Hepatocyte (in vitro differentiated cells): ENCODE data around the gene EWSR1. TPM values are rescaled to one million over a fixed set of nuclear protein-coding genes. Genes with fewer than 3 reads are reported as not detected.

Experiments used
- DNase-seq: peaks from one replicate; pipeline ENCODE4 v3.0.0-alpha.2; 2016; ENCODE audit warnings: low spot score
- H2AFZ ChIP-seq: fragments of 200-600 bp; sonication (generic); 2 replicates; pipeline ENCODE4 v1.6.0; 2016; ENCODE audit warnings: antibody characterized with exemption, mild to moderate bottlenecking
- H3K27ac ChIP-seq: fragments of 200-600 bp; sonication (generic); 2 replicates; pipeline ENCODE4 v1.5.1; 2016; ENCODE audit warnings: mild to moderate bottlenecking
- H3K27me3 ChIP-seq: fragments of 200-600 bp; sonication (generic); 2 replicates; pipeline ENCODE4 v1.6.1; 2016
- H3K36me3 ChIP-seq: fragments of 200-600 bp; sonication (generic); replicated peaks from 2 replicates; pipeline ENCODE4 v1.5.1; 2016; ENCODE audit warnings: low read depth; ENCODE audit not compliant: insufficient read depth
- H3K4me1 ChIP-seq: fragments of 200-600 bp; sonication (generic); 2 replicates; pipeline ENCODE4 v1.5.1; 2016; ENCODE audit warnings: mild to moderate bottlenecking, moderate library complexity; ENCODE audit not compliant: insufficient read depth
- H3K4me2 ChIP-seq: fragments of 200-600 bp; sonication (generic); 2 replicates; pipeline ENCODE4 v1.6.0; 2016
- H3K4me3 ChIP-seq: fragments of 200-600 bp; sonication (generic); 2 replicates; pipeline ENCODE4 v1.5.1; 2016; ENCODE audit warnings: mild to moderate bottlenecking
- H3K79me2 ChIP-seq: fragments of 200-600 bp; sonication (generic); 2 replicates; pipeline ENCODE4 v1.6.0; 2017; ENCODE audit warnings: mild to moderate bottlenecking
- H3K9me2 ChIP-seq: fragments of 200-600 bp; sonication (generic); replicated peaks from 2 replicates; pipeline ENCODE4 v1.6.0; 2017; ENCODE audit warnings: mild to moderate bottlenecking; ENCODE audit not compliant: insufficient read depth
- H3K9me3 ChIP-seq: fragments of 200-600 bp; sonication (generic); 2 replicates; pipeline ENCODE4 v1.5.1; 2016; ENCODE audit warnings: low read depth, mild to moderate bottlenecking
- H4K20me1 ChIP-seq: fragments of 200-600 bp; sonication (generic); 2 replicates; pipeline ENCODE4 v1.6.0; 2016; ENCODE audit warnings: mild to moderate bottlenecking; ENCODE audit not compliant: insufficient read depth, poor library complexity, severe bottlenecking
- CTCF ChIP-seq: fragments of 200-600 bp; sonication (generic); IDR thresholded peaks from 2 replicates; pipeline ENCODE4 v1.5.1; 2016; ENCODE audit warnings: antibody characterized with exemption, mild to moderate bottlenecking; ENCODE audit not compliant: poor library complexity
- EZH2 ChIP-seq: fragments of 200-600 bp; sonication (generic); IDR thresholded peaks from 2 replicates; pipeline ENCODE4 v1.6.1; 2016; ENCODE audit warnings: antibody characterized with exemption, mild to moderate bottlenecking, borderline replicate concordance
- EZH2phosphoT487 ChIP-seq: fragments of 200-600 bp; sonication (generic); IDR thresholded peaks from one replicate; pipeline ENCODE4 v1.6.1; 2018; ENCODE audit warnings: antibody characterized with exemption, mild to moderate bottlenecking, low read depth, moderate library complexity; ENCODE audit not compliant: unreplicated experiment, severe bottlenecking
- WGBS: methylation state at CpG from one replicate; pipeline ENCODE4 v1.1.6; 2016; ENCODE audit warnings: low lambda C conversion rate; ENCODE audit errors: missing lambda C conversion rate; 5-methylcytosine and 5-hydroxymethylcytosine counted together
- polyA plus RNA-seq: library from polyadenylated mRNA; unstranded; fragments of >200 nt; fragmentation: Nextera tagmentation; extraction: Ambion mirVana; gene quantifications from 2 replicates; pipeline ENCODE4 v1.2.1, GENCODE V29; 2016
- total RNA-seq: library from RNA; depleted of rRNA; stranded (reverse); fragments of >200 nt; gene quantifications from 2 replicates; pipeline ENCODE4 v1.2.3, GENCODE V29; 2014

Gene EWSR1
- total and polyA plus RNA-seq, 2 experiments from 2014 or later: 161 to 269 TPM

DNA sequence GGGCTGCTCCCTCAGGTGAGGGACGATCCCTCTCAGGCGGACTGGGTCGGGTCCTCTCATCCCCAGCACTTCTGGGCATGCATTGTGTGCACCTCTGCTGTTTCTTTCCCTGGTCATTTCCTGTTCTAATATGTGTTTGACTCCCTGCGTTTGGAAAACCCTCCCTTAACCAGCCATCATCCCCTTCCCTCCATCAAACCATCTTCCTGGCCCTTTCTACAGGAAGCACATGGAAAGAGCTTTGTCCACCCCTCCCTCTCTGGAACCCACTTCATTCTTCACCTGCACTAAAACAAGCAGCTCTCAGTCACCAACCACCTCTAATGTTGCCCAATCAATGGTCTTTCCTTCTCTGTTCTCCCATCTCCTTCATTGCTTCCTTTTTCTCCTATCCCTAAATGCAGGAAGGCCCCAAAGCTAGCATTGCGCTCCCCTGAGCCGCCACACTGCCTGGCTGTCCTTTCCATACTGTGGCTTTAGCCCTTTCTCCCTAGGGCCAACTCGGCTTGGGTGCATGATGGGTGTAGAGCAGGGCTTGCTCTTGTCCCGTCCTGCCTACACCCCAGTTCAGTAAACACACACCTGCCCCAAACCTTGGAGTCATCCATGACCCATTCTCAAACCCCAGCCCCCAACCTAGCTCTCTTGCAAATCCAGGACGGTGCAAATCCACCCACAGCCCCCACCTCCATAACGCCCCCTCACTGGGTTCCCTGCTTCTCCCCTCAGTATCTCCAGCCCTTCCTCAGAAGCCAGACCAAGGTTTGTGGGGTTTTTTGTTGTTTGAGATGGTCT, 32.9 kb downstream of the EWSR1 start:
- no peaks in the 10 kb centered on the region for H3K9me2 ChIP-seq
- H3K4me1 ChIP-seq: no peaks in the 10 kb centered on the region
- H3K9me3 ChIP-seq: no peaks in the 10 kb centered on the region
- H3K4me3 ChIP-seq: no peak overlapping the region
- TF ChIP-seq EZH2phosphoT487 (no peak), CTCF (no peak), EZH2 (no peak)
- H3K27ac ChIP-seq: no peak overlapping the region
- peaks cover 15% of the 10 kb centered on the region for H3K36me3 ChIP-seq
- WGBS: 88% methylated on average over 10 of the region's 10 CpGs
- no peak overlapping the region for H2AFZ ChIP-seq
- no peak for DNase-seq
- H3K4me2 ChIP-seq: no peak overlapping the region
- peaks cover 3% of the 10 kb centered on the region for H3K79me2 ChIP-seq
- peaks cover 16% of the 10 kb centered on the region for H4K20me1 ChIP-seq
- H3K27me3 ChIP-seq: no peaks in the 10 kb centered on the region

- no peak for TF ChIP-seq EZH2
- no peak for TF ChIP-seq EZH2phosphoT487
- no peak for TF ChIP-seq CTCF
- H3K4me1 ChIP-seq: no peaks in the 10 kb centered on the region
- H4K20me1 ChIP-seq: peaks cover 13% of the 10 kb centered on the region
- H3K79me2 ChIP-seq: no peaks in the 10 kb centered on the region
- no peak overlapping the region for H2AFZ ChIP-seq
- no peaks in the 10 kb centered on the region for H3K27me3 ChIP-seq
- peaks cover 8% of the 10 kb centered on the region for H3K36me3 ChIP-seq
- H3K27ac ChIP-seq: no peak overlapping the region
- DNase-seq: no peak
- no peak overlapping the region for H3K4me2 ChIP-seq
- H3K4me3 ChIP-seq: no peak overlapping the region
- WGBS: 91% methylated on average over 17 of the region's 17 CpGs
- H3K9me3 ChIP-seq: no peaks in the 10 kb centered on the region
- no peaks in the 10 kb centered on the region for H3K9me2 ChIP-seq
Observed at GRCh38 chr22:29301716-29302401, 33.8 kb downstream of the EWSR1 start.

DNA sequence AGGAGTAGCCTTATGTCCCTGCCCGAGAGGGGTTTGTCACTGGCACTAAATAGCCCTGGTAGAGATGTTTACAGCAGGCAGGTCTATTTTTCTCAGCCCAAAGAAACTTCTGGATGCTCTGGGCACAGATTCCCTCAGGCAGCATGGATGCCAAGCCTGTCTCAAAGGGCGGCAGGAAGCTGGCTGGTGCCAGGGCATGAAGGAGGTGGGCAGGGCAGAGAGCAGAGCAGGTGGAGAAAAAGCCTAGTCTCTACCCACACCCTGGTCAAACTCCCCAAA, 34.3 kb downstream of the EWSR1 start:
- Histone ChIP-seq H3K36me3 (peaks cover 3% of the 10 kb centered on the region), H3K27me3 (no peaks in the 10 kb centered on the region), H4K20me1 (peaks cover 9% of the 10 kb centered on the region), H3K4me3 (no peak overlapping the region), H3K79me2 (peaks cover 3% of the 10 kb centered on the region), H3K4me2 (no peak overlapping the region), H2AFZ (no peak overlapping the region), H3K9me2 (no peaks in the 10 kb centered on the region), H3K9me3 (no peaks in the 10 kb centered on the region), H3K4me1 (no peaks in the 10 kb centered on the region), H3K27ac (no peak overlapping the region)
- no peak for TF ChIP-seq CTCF
- WGBS: 100% methylated on average over 2 of the region's 2 CpGs
- DNase-seq: no peak
